Neural progenitor cell (in vitro differentiated cells): ENCODE data around the gene ADGRE2. TPM values are rescaled to one million over a fixed set of nuclear protein-coding genes. Genes with fewer than 3 reads are reported as not detected.
A peak's percentile ranks its signal among the peaks of the same experiment; 100 is the strongest.

Experiments used
- DNase-seq: peaks from one replicate; pipeline ENCODE4 v3.0.0-alpha.2; 2016; ENCODE audit warnings: low spot score
- H2AFZ ChIP-seq: fragments of 200-600 bp; sonication (generic); replicated peaks from 2 replicates; pipeline ENCODE4 v1.6.1; 2016; ENCODE audit warnings: antibody characterized with exemption
- H3F3A ChIP-seq: fragments of 200-600 bp; sonication (generic); 2 replicates; pipeline ENCODE4 v1.6.1; 2016; ENCODE audit warnings: antibody characterized with exemption, low read depth
- H3K27ac ChIP-seq: fragments of 200-600 bp; sonication (generic); 2 replicates; pipeline ENCODE4 v1.5.1; 2016; ENCODE audit warnings: mild to moderate bottlenecking
- H3K27me3 ChIP-seq: fragments of 200-600 bp; sonication (generic); 2 replicates; pipeline ENCODE4 v1.6.1; 2016; ENCODE audit warnings: mild to moderate bottlenecking, moderate library complexity
- H3K36me3 ChIP-seq: fragments of 200-600 bp; sonication (generic); 2 replicates; pipeline ENCODE4 v1.5.1; 2016
- H3K4me1 ChIP-seq: fragments of 200-600 bp; sonication (generic); 2 replicates; pipeline ENCODE4 v1.6.1; 2016; ENCODE audit warnings: mixed run types
- H3K4me2 ChIP-seq: fragments of 200-600 bp; sonication (generic); 2 replicates; pipeline ENCODE4 v1.6.1; 2016
- H3K4me3 ChIP-seq: fragments of 200-600 bp; sonication (generic); 2 replicates; pipeline ENCODE4 v1.5.1; 2016
- H3K79me2 ChIP-seq: fragments of 200-600 bp; sonication (generic); 2 replicates; pipeline ENCODE4 v1.6.1; 2016; ENCODE audit warnings: low read depth
- H3K9ac ChIP-seq: fragments of 200-600 bp; sonication (generic); 2 replicates; pipeline ENCODE4 v1.6.1; 2016
- H3K9me3 ChIP-seq: fragments of 200-600 bp; sonication (generic); 2 replicates; pipeline ENCODE4 v1.5.1; 2016; ENCODE audit warnings: low read depth
- H4K20me1 ChIP-seq: fragments of 200-600 bp; sonication (generic); 2 replicates; pipeline ENCODE4 v1.6.1; 2016; ENCODE audit warnings: low read depth
- H3K27ac Mint-ChIP-seq: 3 replicates; pipeline ENCODE4 v1.8.0; 2021; ENCODE audit warnings: mixed read lengths
- H3K27me3 Mint-ChIP-seq: 2 replicates; pipeline ENCODE4 v1.8.0; 2022; ENCODE audit warnings: low read depth, mild to moderate bottlenecking, inconsistent platforms, moderate library complexity, mixed read lengths; ENCODE audit not compliant: insufficient read depth
- H3K36me3 Mint-ChIP-seq: 3 replicates; pipeline ENCODE4 v1.8.0; 2021; ENCODE audit warnings: mixed read lengths
- H3K4me1 Mint-ChIP-seq: 3 replicates; pipeline ENCODE4 v1.8.0; 2021; ENCODE audit warnings: mixed read lengths
- H3K4me3 Mint-ChIP-seq: 3 replicates; pipeline ENCODE4 v1.8.0; 2021; ENCODE audit warnings: mild to moderate bottlenecking, moderate library complexity, mixed read lengths
- H3K9me3 Mint-ChIP-seq: 3 replicates; pipeline ENCODE4 v1.8.0; 2020; ENCODE audit warnings: mixed read lengths
- CTCF ChIP-seq: fragments of 200-600 bp; sonication (generic); IDR thresholded peaks from 2 replicates; pipeline ENCODE4 v1.5.1; 2017; ENCODE audit warnings: antibody characterized with exemption, mild to moderate bottlenecking
- EZH2 ChIP-seq: fragments of 200-600 bp; sonication (generic); IDR thresholded peaks from 2 replicates; pipeline ENCODE4 v1.6.1; 2017; ENCODE audit warnings: antibody characterized with exemption, mild to moderate bottlenecking, moderate library complexity
- EZH2phosphoT487 ChIP-seq: fragments of 200-600 bp; sonication (generic); IDR thresholded peaks from 2 replicates; pipeline ENCODE4 v1.6.1; 2017; ENCODE audit warnings: antibody characterized with exemption
- total RNA-seq: library from RNA; depleted of rRNA; stranded (reverse); fragments of >200 nt; gene quantifications from 2 replicates; pipeline ENCODE4 v1.2.3, GENCODE V29; 2015; ENCODE audit warnings: low replicate concordance

The ADGRE2 gene
- total RNA-seq, 1 donor from 2014 or later: 0.28 TPM

GRCh38 chr19:14719162-14719561 lies 59.2 kb downstream of the ADGRE2 start:
- Mint-ChIP-seq H3K4me3 (no peak overlapping the region), H3K9me3 (peaks cover 75% of the 10 kb centered on the region), H3K4me1 (no peaks in the 10 kb centered on the region), H3K36me3 (peaks cover 80% of the 10 kb centered on the region), H3K27me3 (peaks cover 6% of the 10 kb centered on the region), H3K27ac (no peak overlapping the region)
- Histone ChIP-seq H4K20me1 (no peaks in the 10 kb centered on the region), H3K9me3 (peaks cover 35% of the 10 kb centered on the region), H3K4me1 (no peaks in the 10 kb centered on the region), H3K4me3 (peak overlapping the region; percentile 8), H2AFZ (no peak overlapping the region), H3K27me3 (no peaks in the 10 kb centered on the region), H3K27ac (no peak overlapping the region), H3K9ac (no peak overlapping the region), H3F3A (no peaks in the 10 kb centered on the region), H3K4me2 (no peak overlapping the region), H3K36me3 (peaks cover 25% of the 10 kb centered on the region), H3K79me2 (no peaks in the 10 kb centered on the region)
- no peak for DNase-seq
- TF ChIP-seq CTCF (no peak), EZH2 (no peak), EZH2phosphoT487 (no peak)

- Histone ChIP-seq H3K27ac (no peak overlapping the region), H4K20me1 (no peaks in the 10 kb centered on the region), H2AFZ (no peak overlapping the region), H3K9ac (no peak overlapping the region), H3K9me3 (peaks cover 35% of the 10 kb centered on the region), H3K36me3 (peaks cover 25% of the 10 kb centered on the region), H3K4me2 (no peak overlapping the region), H3K4me1 (no peaks in the 10 kb centered on the region), H3K27me3 (no peaks in the 10 kb centered on the region), H3K79me2 (no peaks in the 10 kb centered on the region), H3K4me3 (peak overlapping the region; percentile 8), H3F3A (no peaks in the 10 kb centered on the region)
- peaks cover 85% of the 10 kb centered on the region for H3K36me3 Mint-ChIP-seq
- TF ChIP-seq CTCF: no peak
- H3K9me3 Mint-ChIP-seq: peaks cover 73% of the 10 kb centered on the region
- no peak overlapping the region for H3K4me3 Mint-ChIP-seq
- H3K4me1 Mint-ChIP-seq: no peaks in the 10 kb centered on the region
- H3K27ac Mint-ChIP-seq: no peak overlapping the region
- DNase-seq: no peak
- peaks cover 6% of the 10 kb centered on the region for H3K27me3 Mint-ChIP-seq
Measured at GRCh38 chr19:14718522-14719116, 59.7 kb downstream of the ADGRE2 start.

GRCh38 chr19:14715841-14716240 lies 62.5 kb downstream of the ADGRE2 start:
- Histone ChIP-seq H3K9ac (no peak overlapping the region), H3K9me3 (peaks cover 27% of the 10 kb centered on the region), H3K79me2 (no peaks in the 10 kb centered on the region), H4K20me1 (no peaks in the 10 kb centered on the region), H3K4me2 (no peak overlapping the region), H3K27me3 (no peaks in the 10 kb centered on the region), H3K4me1 (no peaks in the 10 kb centered on the region), H2AFZ (no peak overlapping the region), H3K36me3 (peaks cover 25% of the 10 kb centered on the region), H3K27ac (no peak overlapping the region), H3K4me3 (no peak overlapping the region), H3F3A (no peaks in the 10 kb centered on the region)
- Mint-ChIP-seq H3K4me3 (no peak overlapping the region), H3K9me3 (peaks cover 57% of the 10 kb centered on the region), H3K36me3 (peaks cover 85% of the 10 kb centered on the region), H3K27ac (no peak overlapping the region), H3K27me3 (peaks cover 8% of the 10 kb centered on the region), H3K4me1 (no peaks in the 10 kb centered on the region)
- DNase-seq: no peak
- TF ChIP-seq EZH2 (no peak), CTCF (no peak), EZH2phosphoT487 (no peak)
